Stimulated activated CD8-positive, alpha-beta memory T cell treated with anti-CD3 and anti-CD28 coated beads, Interleukin-15, amount 100 ng/mL, for 4 hours (primary cell): ENCODE results near the gene IL4R.
A peak's percentile ranks its signal among the peaks of the same experiment; 100 is the strongest.
"Not testable (repeated sequence)": the region's sequence is repeated elsewhere in the genome, so short reads cannot be mapped to it uniquely, and the experiment has no call there.

Experiments
- DNase-seq, 2 donors: peaks; one replicate each; pipeline ENCODE4 v3.0.0-alpha.2; 2020; ENCODE audit warnings: low read depth in 2 of 2

The IL4R gene

DNA sequence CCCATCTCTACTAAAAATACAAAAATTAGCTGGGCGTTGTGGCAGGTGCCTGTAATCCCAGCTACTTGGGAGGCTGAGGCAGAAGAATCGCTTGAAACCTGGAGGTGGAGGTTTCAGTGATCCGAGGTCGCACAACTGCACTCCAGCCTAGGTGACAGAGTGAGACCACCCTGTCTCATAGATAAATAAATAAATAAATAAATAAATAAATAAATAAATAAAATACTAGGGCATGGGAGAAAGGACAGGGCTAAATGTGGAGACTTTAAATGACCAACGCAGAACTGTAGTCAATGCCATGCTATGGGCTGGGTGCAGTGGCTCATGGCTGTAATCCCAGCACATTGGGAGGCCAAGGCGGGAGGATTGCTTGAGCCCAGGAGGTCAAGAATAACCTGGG is 25.5 kb upstream of the IL4R start:
- DNase-seq: not testable (repeated sequence)

DNA sequence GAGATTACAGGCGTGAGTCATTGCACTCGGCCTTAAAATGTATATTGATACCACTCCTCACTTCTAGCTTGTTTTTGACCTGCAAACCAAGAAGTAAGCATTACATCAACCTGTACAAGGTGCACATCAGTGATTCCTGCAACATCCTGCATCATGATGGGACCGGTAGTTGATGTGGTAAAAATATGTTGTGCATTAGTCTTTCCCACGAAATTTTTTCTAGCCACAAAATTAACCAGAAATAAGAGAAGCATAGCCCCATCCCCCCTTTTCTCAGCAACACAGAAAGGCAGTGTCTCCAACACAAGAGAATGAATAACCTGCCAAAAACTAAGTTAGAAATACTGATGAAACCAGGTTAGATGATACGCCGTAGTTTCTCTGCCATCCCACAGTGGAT is 24.1 kb upstream of the IL4R start:
- no peak for DNase-seq

- no peak for DNase-seq
Observed at GRCh38 chr16:27290562-27290961, 23.2 kb upstream of the IL4R start.

DNA sequence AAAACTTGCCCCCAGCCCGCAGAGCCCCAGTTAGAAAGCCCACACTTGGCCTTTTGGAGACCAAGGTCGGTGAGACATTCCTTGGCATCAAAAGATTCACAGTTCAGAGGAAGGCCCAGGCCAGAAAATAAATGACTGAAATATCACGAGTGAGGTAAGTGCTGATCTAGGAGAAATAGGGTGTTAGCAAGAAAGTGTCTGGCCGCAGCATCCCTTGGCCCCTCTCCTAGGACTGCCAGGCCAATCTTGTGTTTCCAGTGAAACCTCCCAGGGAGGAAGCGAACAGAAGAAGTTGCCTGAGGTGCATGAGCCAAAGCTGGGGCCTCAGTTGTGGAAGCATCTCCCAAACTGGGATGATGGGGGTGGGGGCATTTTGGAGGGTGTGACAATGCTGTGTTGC is 22.7 kb upstream of the IL4R start:
- DNase-seq: no peak

- DNase-seq: no peak
Observed at GRCh38 chr16:27291722-27292240, 22.0 kb upstream of the IL4R start.

DNA sequence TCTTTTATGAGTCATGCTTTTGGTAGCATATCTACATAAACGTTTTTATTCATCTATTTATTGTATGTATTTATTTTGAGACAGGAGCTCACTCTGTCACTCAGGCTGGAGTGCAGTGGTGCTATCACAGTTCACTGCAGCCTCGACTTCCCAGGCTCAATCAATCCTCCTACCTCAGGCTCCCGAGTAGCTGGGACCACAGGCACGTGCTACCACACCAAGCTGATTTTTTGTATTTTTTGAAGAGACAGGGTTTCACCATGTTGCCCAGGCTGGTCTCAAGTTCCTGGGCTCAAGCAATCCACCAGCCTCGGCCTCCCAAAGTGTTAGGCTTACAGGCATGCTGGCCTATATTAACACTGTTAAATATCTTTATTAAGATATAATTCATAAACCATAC is 20.4 kb upstream of the IL4R start:
- DNase-seq: no peak

DNA sequence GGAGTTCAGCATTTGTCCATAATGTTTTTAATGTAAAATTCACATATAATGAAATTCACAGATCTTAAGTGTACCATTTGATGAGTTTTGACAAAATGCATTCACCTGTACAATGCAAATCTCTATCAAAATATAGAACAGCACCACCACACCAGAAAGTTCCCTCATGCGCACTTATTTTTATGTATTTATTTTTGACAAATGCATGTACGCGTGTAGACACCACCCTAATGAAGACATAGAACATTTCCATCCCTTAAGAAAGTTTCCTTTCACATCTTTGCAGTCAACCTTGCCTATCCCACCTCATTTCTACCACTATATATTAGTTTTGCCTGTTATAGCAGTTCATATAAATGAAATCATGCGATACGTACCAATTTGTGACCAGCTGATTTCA is 15.6 kb upstream of the IL4R start:
- no peak for DNase-seq

- DNase-seq: no peak
Observed at GRCh38 chr16:27301236-27301861, 12.4 kb upstream of the IL4R start.

GRCh38 chr16:27302126-27302525 is 11.6 kb upstream of the IL4R start:
- no peak for DNase-seq

DNA sequence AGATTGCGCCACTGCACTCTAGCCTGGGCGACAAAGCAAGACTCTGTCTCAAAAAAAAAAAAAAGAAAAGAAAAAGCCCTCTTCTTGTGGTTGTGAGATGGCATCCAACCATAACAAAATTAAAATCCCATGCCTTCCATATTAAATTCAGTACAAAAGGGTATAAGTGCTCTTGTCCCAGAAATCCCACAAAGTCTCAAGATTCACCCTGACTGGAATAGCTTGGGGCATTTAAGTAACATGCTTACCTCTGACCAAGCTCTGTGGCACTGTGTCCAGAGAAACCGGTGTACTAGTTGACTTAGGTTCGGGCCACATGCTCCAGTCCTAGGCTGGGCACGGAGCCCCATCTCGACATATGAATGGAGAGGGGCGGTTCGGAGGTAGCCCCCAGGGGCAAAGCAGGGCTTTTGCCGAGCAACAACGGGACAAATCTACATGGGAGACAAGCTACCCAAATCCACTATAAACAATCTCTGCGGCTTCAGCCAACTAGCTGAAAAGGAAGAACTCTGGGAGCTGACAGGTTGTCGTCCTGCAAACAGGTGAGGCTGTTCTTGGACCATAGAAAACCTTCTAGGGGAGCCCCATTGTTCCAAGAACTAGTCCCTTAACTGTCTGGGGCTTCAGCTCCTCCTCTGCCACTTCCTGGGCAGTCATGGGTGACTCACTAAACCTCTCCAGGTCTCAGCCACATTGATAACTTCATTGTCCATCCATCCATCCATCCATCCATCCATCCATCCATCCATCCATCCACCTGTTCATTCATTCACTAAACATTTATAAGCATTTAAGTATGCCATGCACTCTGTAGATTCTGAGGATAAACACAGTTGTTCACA is 10.3 kb upstream of the IL4R start:
- no peak for DNase-seq

- no peak for DNase-seq
Observed at GRCh38 chr16:27304102-27304501, 9.7 kb upstream of the IL4R start.

- no peak for DNase-seq
Observed at GRCh38 chr16:27304881-27305745, 8.7 kb upstream of the IL4R start.

DNA sequence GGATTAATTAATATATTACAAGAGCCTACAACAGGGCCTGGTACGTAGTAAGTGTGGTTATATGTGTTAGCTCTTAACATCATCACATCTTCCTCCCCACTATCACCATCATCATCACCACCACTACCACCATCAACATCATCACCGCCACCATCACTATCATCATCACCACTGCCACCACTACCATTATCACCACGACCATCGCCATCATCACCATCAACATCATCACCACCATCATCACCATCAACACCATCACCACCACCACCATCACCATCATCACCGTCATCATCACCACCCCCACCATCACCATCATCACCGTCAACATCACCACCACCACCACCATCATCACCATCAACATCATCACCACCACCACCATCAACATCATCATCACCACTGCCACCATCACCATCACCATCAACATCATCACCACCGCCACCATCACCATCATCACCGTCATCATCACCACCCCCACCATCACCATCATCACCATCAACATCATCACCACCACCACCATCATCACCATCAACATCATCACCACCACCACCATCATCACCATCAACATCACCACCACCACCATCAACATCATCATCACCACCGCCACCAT is 7.8 kb upstream of the IL4R start:
- no peak for DNase-seq

GRCh38 chr16:27308792-27309191 is 5.0 kb upstream of the IL4R start:
- no peak for DNase-seq

GRCh38 chr16:27310576-27311447 is 3.0 kb upstream of the IL4R start:
- DNase-seq: no peak

GRCh38 chr16:27311448-27311830 is 2.3 kb upstream of the IL4R start:
- DNase-seq: no peak

DNA sequence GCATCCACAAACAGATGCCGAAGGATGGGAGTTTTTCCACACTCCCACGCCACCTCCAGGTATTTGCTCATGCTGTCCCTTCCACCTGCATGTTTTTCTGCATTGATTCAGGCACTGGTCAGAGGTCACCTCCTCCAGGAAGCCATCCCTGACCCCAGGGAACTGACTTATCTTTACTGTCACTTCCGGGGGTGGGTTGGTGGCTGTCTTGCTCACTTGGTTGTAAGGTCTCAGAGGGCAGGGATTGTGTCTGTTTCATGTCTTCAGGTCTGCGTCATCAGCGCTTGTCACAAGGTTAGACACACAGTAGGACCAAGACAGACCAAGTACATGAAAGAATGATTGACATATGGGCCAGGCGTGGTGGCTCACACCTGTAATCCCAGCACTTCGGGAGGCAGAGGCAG is 1.9 kb upstream of the IL4R start:
- DNase-seq: no peak

- no peak for DNase-seq
Observed at GRCh38 chr16:27312580-27313421, 973 bp upstream of the IL4R start.

- DNase-seq: peak; percentile 34 to 35
Observed at GRCh38 chr16:27314161-27314723, 468 bp downstream of the IL4R start.

GRCh38 chr16:27314986-27315332 is 1.2 kb downstream of the IL4R start:
- no peak for DNase-seq
